ENCODE measurements around the gene ZNF554.

DNA sequence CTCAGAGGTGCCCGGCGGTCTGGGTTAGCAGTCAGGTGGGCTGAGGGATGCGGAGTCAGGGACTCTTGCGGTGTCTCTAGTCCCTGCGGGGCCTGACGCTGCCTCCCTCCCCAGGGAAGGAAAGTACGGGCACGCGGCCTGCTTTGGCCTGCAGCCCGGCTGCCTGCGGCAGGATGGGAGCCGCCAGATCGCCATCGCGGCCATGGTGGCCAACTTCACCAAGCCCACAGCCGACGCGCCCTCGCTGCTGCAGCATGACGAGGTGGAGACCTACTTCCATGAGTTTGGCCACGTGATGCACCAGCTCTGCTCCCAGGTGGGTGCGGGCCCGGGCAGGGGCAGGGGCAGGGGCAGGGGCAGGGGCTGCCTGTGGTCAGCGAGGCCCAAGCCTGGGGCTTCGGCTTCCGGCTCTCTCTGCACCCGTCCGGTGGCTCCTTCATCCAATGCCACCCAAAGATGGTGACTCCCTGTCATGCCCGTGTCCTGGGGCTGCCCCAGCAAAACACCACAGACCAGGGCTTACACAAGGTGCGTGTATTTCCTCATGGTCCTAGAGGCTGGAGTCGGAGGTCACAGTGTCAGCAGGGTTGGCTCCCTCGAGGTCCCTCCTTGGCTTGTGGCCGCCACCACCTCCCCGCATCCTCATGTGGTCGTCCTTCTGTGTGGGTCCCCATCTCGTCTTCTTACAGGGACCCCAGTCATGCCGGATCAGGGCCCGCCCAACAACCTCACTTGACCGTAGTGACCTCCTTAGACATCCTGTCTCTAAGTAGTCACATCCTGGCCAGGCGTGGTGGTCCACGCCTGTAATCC, 11.3 kb upstream of the ZNF554 start:
- TF ChIP-seq, protein P1, sequence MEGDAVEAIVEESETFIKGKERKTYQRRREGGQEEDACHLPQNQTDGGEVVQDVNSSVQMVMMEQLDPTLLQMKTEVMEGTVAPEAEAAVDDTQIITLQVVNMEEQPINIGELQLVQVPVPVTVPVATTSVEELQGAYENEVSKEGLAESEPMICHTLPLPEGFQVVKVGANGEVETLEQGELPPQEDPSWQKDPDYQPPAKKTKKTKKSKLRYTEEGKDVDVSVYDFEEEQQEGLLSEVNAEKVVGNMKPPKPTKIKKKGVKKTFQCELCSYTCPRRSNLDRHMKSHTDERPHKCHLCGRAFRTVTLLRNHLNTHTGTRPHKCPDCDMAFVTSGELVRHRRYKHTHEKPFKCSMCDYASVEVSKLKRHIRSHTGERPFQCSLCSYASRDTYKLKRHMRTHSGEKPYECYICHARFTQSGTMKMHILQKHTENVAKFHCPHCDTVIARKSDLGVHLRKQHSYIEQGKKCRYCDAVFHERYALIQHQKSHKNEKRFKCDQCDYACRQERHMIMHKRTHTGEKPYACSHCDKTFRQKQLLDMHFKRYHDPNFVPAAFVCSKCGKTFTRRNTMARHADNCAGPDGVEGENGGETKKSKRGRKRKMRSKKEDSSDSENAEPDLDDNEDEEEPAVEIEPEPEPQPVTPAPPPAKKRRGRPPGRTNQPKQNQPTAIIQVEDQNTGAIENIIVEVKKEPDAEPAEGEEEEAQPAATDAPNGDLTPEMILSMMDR (IDR thresholded peaks at IDR 0.05) = no peak
- TF ChIP-seq NRF1 (IDR thresholded peaks at IDR 0.05; ENCODE audit: low read depth, low read length) (no peak), POLR2AphosphoS5 (IDR thresholded peaks at IDR 0.05; ENCODE audit: low read depth, low read length) (no peak), EZH2phosphoT487 (IDR thresholded peaks at IDR 0.05; ENCODE audit: borderline replicate concordance, low read depth) (no peak), FOSL2 (IDR thresholded peaks at IDR 0.05; ENCODE audit: borderline replicate concordance, low read depth) (no peak), NFIC (IDR thresholded peaks at IDR 0.05; ENCODE audit: borderline replicate concordance) (no peak), SMC3 (IDR thresholded peaks at IDR 0.05; ENCODE audit: low read depth, low read length) (no peak), RFX5 (IDR thresholded peaks at IDR 0.05; ENCODE audit: low read length) (no peak), ELF1 (IDR thresholded peaks at IDR 0.05) (no peak), FOXM1 (IDR thresholded peaks at IDR 0.05; ENCODE audit: low read depth) (no peak), JUND (IDR thresholded peaks at IDR 0.05) (no peak)
- TF ChIP-seq, protein P2, sequence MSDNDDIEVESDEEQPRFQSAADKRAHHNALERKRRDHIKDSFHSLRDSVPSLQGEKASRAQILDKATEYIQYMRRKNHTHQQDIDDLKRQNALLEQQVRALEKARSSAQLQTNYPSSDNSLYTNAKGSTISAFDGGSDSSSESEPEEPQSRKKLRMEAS (IDR thresholded peaks at IDR 0.05; ENCODE audit: low read depth) = no peak
